Panc1 (cell line): ENCODE measurements around the gene CAMK1D.

Source experiments
- SIN3A ChIP-seq: IDR thresholded peaks from 2 replicates; pipeline ENCODE4 v1.6.1; 2012; ENCODE audit warnings: low read depth, mild to moderate bottlenecking, low read length, moderate library complexity, borderline replicate concordance; ENCODE audit not compliant: insufficient read depth
- TCF7L2 ChIP-seq: IDR thresholded peaks from 2 replicates; pipeline ENCODE4 v1.6.1; 2011; ENCODE audit warnings: mild to moderate bottlenecking, low read depth, low read length, inconsistent platforms
- TF ChIP-seq, protein P1 (sequence below): fragments of 450-650 bp; IDR thresholded peaks from 2 replicates; pipeline ENCODE4 v1.5.1; 2017; ENCODE audit warnings: mild to moderate bottlenecking
- TF ChIP-seq, protein P2 (sequence below), 2 experiments: IDR thresholded peaks; 2 replicates each; pipeline ENCODE4 v1.6.1; 2011 to 2012; ENCODE audit warnings: low read depth in 2 of 2, control low read depth in 1 of 2, low read length in 1 of 2, mild to moderate bottlenecking in 1 of 2, moderate library complexity in 1 of 2; ENCODE audit not compliant: insufficient read depth in 1 of 2

DNA sequence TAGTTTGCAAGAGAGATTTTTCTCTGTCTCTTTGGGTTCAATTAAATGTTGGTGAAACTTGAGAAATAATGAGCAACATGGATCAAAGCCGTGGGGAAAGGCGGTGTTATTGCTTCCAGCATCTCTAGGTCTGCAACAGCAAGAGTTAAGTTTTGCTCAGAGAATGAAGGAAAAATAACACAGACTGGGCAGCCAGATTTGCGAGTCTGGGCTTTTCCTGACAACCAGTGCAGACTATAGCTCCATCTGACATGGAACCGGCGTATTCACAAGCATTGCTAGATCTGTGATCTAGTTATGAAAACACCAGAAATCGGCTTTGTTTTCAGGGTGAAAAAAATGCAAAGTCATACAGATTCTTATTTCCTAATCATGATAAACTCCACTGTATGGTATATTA is 110.4 kb downstream of the CAMK1D start:
- TF ChIP-seq, protein P1, sequence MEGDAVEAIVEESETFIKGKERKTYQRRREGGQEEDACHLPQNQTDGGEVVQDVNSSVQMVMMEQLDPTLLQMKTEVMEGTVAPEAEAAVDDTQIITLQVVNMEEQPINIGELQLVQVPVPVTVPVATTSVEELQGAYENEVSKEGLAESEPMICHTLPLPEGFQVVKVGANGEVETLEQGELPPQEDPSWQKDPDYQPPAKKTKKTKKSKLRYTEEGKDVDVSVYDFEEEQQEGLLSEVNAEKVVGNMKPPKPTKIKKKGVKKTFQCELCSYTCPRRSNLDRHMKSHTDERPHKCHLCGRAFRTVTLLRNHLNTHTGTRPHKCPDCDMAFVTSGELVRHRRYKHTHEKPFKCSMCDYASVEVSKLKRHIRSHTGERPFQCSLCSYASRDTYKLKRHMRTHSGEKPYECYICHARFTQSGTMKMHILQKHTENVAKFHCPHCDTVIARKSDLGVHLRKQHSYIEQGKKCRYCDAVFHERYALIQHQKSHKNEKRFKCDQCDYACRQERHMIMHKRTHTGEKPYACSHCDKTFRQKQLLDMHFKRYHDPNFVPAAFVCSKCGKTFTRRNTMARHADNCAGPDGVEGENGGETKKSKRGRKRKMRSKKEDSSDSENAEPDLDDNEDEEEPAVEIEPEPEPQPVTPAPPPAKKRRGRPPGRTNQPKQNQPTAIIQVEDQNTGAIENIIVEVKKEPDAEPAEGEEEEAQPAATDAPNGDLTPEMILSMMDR = no peak
- no peak for TF ChIP-seq TCF7L2
- TF ChIP-seq SIN3A = no peak
- TF ChIP-seq, protein P2, sequence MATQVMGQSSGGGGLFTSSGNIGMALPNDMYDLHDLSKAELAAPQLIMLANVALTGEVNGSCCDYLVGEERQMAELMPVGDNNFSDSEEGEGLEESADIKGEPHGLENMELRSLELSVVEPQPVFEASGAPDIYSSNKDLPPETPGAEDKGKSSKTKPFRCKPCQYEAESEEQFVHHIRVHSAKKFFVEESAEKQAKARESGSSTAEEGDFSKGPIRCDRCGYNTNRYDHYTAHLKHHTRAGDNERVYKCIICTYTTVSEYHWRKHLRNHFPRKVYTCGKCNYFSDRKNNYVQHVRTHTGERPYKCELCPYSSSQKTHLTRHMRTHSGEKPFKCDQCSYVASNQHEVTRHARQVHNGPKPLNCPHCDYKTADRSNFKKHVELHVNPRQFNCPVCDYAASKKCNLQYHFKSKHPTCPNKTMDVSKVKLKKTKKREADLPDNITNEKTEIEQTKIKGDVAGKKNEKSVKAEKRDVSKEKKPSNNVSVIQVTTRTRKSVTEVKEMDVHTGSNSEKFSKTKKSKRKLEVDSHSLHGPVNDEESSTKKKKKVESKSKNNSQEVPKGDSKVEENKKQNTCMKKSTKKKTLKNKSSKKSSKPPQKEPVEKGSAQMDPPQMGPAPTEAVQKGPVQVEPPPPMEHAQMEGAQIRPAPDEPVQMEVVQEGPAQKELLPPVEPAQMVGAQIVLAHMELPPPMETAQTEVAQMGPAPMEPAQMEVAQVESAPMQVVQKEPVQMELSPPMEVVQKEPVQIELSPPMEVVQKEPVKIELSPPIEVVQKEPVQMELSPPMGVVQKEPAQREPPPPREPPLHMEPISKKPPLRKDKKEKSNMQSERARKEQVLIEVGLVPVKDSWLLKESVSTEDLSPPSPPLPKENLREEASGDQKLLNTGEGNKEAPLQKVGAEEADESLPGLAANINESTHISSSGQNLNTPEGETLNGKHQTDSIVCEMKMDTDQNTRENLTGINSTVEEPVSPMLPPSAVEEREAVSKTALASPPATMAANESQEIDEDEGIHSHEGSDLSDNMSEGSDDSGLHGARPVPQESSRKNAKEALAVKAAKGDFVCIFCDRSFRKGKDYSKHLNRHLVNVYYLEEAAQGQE (IDR thresholded peaks at IDR 0.05; ENCODE audit: insufficient read depth in 1 of 2, low read depth in 2 of 2, low read length in 1 of 2) = no peak
